ENCODE measurements around the gene DPYSL3. TPM values are rescaled to one million over a fixed set of nuclear protein-coding genes. Genes with fewer than 3 reads are reported as not detected.

DPYSL3 gene
- total RNA-seq, 1 donor from 2014 or later, result 414 TPM

GRCh38 chr5:147538236-147538635, 28.4 kb upstream of the DPYSL3 start:
- peaks cover 12% of the 10 kb centered on the region for H3K4me1 Mint-ChIP-seq
- TF ChIP-seq EZH2phosphoT487 (IDR thresholded peaks at IDR 0.05) (no peak), EZH2 (IDR thresholded peaks at IDR 0.05) (no peak)
- TF ChIP-seq, protein P1, sequence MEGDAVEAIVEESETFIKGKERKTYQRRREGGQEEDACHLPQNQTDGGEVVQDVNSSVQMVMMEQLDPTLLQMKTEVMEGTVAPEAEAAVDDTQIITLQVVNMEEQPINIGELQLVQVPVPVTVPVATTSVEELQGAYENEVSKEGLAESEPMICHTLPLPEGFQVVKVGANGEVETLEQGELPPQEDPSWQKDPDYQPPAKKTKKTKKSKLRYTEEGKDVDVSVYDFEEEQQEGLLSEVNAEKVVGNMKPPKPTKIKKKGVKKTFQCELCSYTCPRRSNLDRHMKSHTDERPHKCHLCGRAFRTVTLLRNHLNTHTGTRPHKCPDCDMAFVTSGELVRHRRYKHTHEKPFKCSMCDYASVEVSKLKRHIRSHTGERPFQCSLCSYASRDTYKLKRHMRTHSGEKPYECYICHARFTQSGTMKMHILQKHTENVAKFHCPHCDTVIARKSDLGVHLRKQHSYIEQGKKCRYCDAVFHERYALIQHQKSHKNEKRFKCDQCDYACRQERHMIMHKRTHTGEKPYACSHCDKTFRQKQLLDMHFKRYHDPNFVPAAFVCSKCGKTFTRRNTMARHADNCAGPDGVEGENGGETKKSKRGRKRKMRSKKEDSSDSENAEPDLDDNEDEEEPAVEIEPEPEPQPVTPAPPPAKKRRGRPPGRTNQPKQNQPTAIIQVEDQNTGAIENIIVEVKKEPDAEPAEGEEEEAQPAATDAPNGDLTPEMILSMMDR (IDR thresholded peaks at IDR 0.05), result no peak
- Histone ChIP-seq H3K79me2 (ENCODE audit: low read depth) (no peaks in the 10 kb centered on the region), H3K27me3 (no peaks in the 10 kb centered on the region), H3K27ac (no peak overlapping the region), H3K4me1 (no peaks in the 10 kb centered on the region), H2AFZ (replicated peaks) (no peak overlapping the region), H3K9me3 (ENCODE audit: low read depth) (no peaks in the 10 kb centered on the region), H3K9ac (no peak overlapping the region), H3K4me3 (no peak overlapping the region), H3K36me3 (no peaks in the 10 kb centered on the region), H3F3A (ENCODE audit: low read depth) (no peaks in the 10 kb centered on the region), H3K4me2 (no peak overlapping the region), H4K20me1 (ENCODE audit: low read depth) (no peaks in the 10 kb centered on the region)
- H3K36me3 Mint-ChIP-seq, result no peaks in the 10 kb centered on the region
- no peaks in the 10 kb centered on the region for H3K27me3 Mint-ChIP-seq (ENCODE audit: insufficient read depth, low read depth)
- peaks cover 5% of the 10 kb centered on the region for H3K9me3 Mint-ChIP-seq
- DNase-seq (ENCODE audit: low spot score), result no peak
- no peak overlapping the region for H3K27ac Mint-ChIP-seq
- no peak overlapping the region for H3K4me3 Mint-ChIP-seq

- Histone ChIP-seq H3K9ac (no peak overlapping the region), H3K4me1 (no peaks in the 10 kb centered on the region), H3K4me2 (no peak overlapping the region), H3K4me3 (no peak overlapping the region), H3K27ac (no peak overlapping the region), H4K20me1 (ENCODE audit: low read depth) (no peaks in the 10 kb centered on the region), H2AFZ (replicated peaks) (no peak overlapping the region), H3F3A (ENCODE audit: low read depth) (no peaks in the 10 kb centered on the region), H3K27me3 (no peaks in the 10 kb centered on the region), H3K79me2 (ENCODE audit: low read depth) (no peaks in the 10 kb centered on the region), H3K9me3 (ENCODE audit: low read depth) (no peaks in the 10 kb centered on the region), H3K36me3 (no peaks in the 10 kb centered on the region)
- no peak for TF ChIP-seq EZH2phosphoT487 (IDR thresholded peaks at IDR 0.05)
- TF ChIP-seq, protein P1 (IDR thresholded peaks at IDR 0.05), result no peak
- TF ChIP-seq EZH2 (IDR thresholded peaks at IDR 0.05), result no peak
- no peaks in the 10 kb centered on the region for H3K36me3 Mint-ChIP-seq
- no peak overlapping the region for H3K4me3 Mint-ChIP-seq
- H3K27me3 Mint-ChIP-seq (ENCODE audit: insufficient read depth, low read depth), result no peaks in the 10 kb centered on the region
- H3K27ac Mint-ChIP-seq, result no peak overlapping the region
- H3K4me1 Mint-ChIP-seq, result peaks cover 19% of the 10 kb centered on the region
- H3K9me3 Mint-ChIP-seq, result peaks cover 3% of the 10 kb centered on the region
- DNase-seq (ENCODE audit: low spot score), result no peak
Observed at GRCh38 chr5:147534172-147534951, 24.5 kb upstream of the DPYSL3 start.

GRCh38 chr5:147532156-147532555, 22.3 kb upstream of the DPYSL3 start:
- Histone ChIP-seq H3K36me3 (no peaks in the 10 kb centered on the region), H3K27ac (no peak overlapping the region), H4K20me1 (ENCODE audit: low read depth) (no peaks in the 10 kb centered on the region), H3K79me2 (ENCODE audit: low read depth) (no peaks in the 10 kb centered on the region), H3K9ac (no peak overlapping the region), H3K4me1 (no peaks in the 10 kb centered on the region), H2AFZ (replicated peaks) (no peak overlapping the region), H3K27me3 (no peaks in the 10 kb centered on the region), H3K4me2 (no peak overlapping the region), H3K4me3 (no peak overlapping the region), H3K9me3 (ENCODE audit: low read depth) (no peaks in the 10 kb centered on the region), H3F3A (ENCODE audit: low read depth) (no peaks in the 10 kb centered on the region)
- peaks cover 2% of the 10 kb centered on the region for H3K27me3 Mint-ChIP-seq (ENCODE audit: insufficient read depth, low read depth)
- TF ChIP-seq, protein P1 (IDR thresholded peaks at IDR 0.05), result no peak
- no peak for TF ChIP-seq EZH2 (IDR thresholded peaks at IDR 0.05)
- no peak for TF ChIP-seq EZH2phosphoT487 (IDR thresholded peaks at IDR 0.05)
- no peak overlapping the region for H3K4me3 Mint-ChIP-seq
- H3K36me3 Mint-ChIP-seq, result no peaks in the 10 kb centered on the region
- H3K9me3 Mint-ChIP-seq, result peaks cover 3% of the 10 kb centered on the region
- no peak for DNase-seq (ENCODE audit: low spot score)
- H3K27ac Mint-ChIP-seq, result no peak overlapping the region
- H3K4me1 Mint-ChIP-seq, result peaks cover 12% of the 10 kb centered on the region

All from neural progenitor cell (in vitro differentiated cells).